CD4-positive, alpha-beta T cell treated with Interleukin-6 at 100 ng/mL for 8 hours (primary cell): Measurements from ENCODE around the gene YY2.
"Not testable (repeated sequence)": the region's sequence is repeated elsewhere in the genome, so short reads cannot be mapped to it uniquely, and the experiment has no call there.

Experiments
- DNase-seq: peaks from one replicate; pipeline ENCODE4 v3.0.0-alpha.2; 2020; ENCODE audit warnings: mixed read lengths, low spot score

The YY2 gene

DNA sequence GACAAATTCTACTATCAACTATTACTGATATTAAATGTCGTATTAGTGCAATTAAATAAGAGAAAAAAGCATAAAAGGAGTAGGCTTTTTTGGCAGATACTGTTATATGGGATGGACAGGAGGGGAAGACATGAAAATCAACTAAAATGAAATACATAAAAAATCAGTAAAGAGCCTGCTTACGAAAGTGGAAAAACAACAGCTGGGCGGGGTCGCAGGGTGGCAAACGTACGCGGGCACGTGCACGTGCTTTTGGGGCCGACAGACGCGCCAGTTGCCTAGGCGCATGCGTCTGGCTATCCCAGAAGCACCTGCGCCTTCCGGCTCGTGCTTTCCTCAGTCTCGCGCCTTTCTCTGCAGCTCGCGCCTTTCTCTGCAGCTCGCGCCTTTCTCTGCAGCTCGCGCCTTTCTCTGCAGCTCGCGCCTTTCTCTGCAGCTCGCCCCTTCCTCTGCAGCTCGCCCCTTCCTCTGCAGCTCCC, at the start of gene YY2:
TSS of gene YY2 (plus strand) at position 51 of the 479 bp plus-strand sequence. CDS start 498 bp downstream, outside the sequence.
- no peak for DNase-seq

DNA sequence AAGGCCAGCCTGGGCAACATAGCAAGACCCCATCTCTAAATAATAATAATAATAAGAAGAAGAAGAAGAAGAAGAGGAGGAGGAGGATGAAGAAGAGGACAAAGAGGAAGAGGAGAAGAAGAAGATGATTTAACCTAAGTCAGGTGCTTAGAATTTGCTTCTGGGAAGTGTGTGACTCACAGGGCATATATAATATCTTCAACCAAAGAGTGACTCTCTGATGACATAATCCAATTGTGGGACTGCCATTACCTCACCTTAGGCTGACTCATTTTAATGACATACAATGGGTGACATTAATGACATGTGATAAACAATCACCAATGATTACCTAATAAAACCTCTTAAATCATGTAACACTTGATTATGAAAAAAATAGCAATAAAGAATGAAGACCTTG, 49.1 kb upstream of the YY2 start:
- no peak for DNase-seq

DNA sequence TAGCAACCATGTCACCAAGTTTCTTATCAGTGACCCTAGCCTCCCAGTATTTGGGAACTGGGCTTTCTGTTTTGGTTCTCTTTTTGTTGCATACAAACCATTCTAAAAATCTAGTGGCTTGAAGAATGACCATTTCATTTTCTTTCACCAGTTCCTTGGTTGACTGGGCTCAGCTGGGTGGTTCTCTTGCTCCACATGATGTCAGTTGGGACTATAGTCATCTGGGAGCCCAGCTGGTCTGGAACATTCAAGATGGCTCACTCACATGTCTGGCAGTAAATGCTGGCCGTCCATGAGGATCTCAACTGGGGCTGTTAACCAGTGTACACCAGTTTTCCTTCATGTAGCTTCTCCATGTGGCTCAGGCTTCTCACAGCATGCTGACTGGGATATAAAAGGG, 44.0 kb upstream of the YY2 start:
- no peak for DNase-seq

DNA sequence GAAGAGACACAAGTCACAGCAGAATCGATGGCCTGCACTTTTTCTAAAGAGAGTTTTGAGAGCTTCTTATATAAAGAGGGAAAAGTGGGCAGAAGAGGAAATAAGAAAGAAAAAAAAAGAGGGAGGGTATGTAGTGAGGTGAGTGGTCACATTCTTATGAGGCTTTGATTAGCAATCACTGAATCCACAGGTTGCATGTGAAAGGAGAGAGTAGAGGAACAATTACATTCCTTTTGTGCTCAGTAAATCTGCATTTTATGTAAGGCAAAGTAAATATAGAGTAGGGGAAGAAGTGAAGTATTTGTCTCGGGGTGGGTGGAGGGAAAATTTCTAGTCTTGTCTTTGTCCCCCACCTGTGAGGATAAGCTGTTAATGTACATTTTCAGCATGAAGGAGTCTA, 43.2 kb upstream of the YY2 start:
- DNase-seq, result no peak

DNA sequence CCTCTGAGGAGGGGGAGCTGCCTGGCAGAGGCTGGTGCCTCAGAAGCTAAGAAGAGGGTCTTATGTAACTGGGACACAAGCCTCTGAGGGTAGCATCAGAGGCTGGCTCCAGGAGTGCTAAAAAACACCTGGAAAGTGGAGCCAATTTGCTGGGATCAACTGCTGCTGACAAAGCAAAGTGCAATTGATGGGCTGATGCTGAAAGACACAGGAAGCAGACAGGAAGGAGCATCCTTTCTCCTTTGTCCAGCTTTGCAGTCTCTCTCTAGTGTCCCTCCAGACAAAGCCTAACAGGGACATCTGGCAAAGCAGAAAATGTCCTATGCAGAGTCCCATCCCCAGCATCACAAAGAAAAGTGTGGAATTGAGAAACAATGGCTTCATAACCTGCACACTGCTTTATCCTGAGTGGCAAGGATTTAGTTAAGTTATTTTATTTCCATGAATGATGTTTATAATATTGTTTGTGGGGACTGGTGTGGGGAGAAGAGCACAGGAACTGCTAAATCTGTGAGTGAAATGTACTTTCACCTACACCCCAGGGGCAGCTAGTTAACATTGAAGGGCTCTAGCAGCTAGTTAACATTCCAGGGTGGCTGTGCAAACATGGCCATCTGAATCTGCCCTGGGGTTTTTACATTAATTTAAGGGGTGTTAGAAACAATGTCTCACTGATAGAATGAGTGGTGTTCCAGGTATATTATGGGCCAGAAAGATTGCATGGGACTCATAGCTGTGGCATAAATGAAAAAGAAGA, 42.0 kb upstream of the YY2 start:
- DNase-seq, result no peak

DNA sequence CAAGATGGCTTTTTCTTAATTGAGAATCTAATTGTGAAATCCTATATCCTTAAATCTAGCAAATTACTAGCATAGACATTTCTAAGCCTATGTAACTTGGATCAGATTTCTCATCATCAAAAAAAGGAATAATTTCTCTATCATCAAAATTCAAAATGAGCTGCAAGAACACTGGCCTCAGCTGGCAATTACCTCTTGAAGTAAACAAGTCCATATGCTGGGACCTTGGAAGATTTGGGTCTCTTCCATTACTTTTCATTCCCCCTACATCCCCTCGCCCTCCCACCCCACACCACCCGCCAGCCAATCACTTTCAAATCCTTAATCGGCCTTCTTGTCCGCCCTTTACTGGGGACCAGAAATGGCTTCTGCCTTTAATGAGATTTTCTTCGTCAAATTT, 39.7 kb upstream of the YY2 start:
- no peak for DNase-seq

DNA sequence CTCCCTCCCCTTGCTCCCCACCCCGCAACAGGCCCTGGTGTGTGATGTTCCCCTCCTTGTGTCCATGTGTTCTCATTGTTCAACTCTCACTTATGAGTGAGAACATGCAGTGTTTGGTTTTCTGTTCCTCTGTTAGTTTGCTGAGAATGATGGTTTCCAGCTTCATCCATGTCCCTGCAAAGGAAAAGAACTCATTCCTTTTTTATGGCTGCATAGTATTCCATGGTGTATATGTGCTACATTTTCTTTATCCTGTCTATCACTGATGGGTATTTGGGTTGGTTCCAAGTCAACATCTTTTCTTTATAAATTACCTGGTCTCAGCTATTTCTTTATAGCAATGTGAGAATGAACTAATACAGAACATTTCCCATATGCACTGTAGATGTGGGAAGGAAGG, 35.6 kb upstream of the YY2 start:
- DNase-seq, result not testable (repeated sequence)

DNA sequence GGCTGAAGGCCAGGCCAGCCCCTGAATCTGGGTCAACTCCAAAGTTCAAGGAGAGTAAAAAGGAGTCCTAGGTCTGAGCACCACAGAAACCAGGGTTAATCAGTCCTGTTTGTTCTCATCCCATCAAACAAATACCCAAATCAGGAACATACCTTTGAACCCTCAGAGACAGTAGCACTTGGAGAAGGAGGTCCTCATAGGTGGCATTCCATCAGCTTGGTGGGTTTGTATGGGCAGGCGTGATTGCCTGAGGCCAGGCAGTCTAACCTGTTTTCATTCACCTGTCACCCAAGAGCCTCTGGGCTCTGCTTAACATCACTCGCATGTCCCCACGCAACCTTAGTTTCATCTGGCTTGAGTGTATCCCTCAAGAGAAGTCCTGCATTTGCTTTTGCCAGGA, 33.9 kb upstream of the YY2 start:
- no peak for DNase-seq

DNA sequence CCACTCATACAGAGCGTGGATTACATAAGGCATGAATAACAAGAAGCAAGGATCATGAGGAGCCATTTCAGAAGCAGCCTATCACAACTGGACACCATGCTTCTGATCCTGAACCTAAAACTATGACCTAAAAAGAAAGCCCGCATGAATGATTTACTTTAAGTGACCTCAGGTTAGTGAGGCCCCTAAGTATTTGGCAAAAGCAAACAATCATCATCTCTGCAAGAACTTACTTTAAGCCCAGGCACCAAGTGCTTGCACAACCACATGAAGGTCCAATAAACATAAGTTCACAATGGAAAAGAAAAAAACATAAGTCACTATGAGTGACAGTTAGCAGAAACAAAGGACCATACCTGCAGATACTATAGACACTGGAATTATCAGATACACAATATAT, 24.3 kb upstream of the YY2 start:
- no peak for DNase-seq

DNA sequence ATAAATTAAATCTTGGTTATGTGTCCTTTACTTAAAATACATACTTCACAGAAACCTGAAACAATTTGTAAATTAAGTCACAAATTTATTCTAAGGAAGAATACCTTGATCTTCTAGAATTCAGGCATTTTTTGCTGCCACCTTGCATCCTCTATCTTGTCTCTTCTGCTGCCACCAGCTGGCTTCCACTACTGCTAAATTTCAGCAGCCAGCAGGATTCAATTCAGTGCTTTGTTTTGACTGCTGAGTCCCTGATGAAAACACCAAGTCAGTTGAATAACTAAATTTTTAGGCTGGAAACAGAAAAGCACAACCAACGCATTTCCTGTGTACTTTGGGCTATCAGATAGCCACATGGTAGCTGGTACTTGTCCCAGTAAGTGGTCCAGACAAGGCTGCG, 18.7 kb upstream of the YY2 start:
- no peak for DNase-seq

DNA sequence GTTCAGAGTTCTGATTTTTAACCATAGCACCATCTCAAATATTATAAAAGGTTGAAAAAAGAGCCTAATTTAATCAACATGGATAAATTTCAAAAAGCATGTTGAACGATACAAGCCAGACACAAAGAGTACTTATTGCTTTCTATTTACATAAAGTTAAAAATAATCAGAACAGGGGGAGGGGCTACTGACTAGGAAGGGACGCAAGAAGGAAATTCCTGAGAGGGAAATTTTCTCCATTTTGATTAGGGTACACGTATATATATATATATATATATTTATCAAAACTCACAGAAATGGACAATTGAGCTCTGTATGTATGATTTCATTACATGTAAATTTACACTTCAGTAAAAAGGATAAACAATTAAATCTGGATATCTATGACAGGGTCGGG, 16.9 kb upstream of the YY2 start:
- no peak for DNase-seq

DNA sequence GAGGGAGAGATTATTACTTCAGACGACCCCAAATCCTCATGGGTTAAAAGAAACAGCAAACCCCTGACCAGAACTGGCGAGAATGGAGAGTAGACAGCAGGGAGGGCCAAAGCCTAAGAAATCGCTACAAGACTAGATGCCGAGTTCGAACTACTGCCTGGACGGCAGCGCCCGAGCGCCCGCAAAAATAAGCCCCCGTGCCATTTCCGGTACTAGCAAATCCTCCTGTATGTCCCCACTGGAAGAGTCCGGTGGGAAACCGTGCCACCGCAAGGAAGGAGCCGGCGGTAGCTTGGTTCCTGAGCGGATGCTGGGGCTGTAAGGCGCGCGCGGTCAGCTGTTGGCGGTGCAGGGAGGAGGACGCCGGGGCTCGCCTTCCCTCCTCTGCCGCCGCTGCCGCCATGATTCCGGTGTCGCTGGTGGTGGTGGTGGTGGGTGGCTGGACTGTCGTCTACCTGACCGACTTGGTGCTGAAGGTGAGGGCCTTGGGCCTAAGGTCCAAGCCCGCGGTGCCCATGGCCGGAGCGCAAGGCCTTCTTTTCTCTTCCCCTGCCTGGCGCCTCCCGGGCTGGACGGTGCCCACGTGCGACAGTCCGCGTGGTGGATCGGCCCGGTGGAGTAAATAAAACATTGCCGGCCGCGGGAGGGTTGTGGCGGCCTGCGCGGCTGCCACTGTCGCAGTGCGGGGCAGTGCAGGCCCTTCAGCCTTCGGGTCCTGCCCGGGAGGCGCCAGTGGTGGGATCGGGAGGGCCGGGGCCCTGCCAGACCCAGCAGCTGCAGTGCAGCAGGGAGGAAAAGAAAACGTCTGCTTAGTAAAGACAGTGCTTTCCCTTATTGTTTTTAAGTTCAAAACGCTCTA, 16.2 kb upstream of the YY2 start, which contains the start of gene MBTPS2:
TSS of gene MBTPS2 (plus strand) at position 284 of the 859 bp plus-strand sequence. CDS start at position 402, 118 bp downstream.
- peak; percentile 77 for DNase-seq

DNA sequence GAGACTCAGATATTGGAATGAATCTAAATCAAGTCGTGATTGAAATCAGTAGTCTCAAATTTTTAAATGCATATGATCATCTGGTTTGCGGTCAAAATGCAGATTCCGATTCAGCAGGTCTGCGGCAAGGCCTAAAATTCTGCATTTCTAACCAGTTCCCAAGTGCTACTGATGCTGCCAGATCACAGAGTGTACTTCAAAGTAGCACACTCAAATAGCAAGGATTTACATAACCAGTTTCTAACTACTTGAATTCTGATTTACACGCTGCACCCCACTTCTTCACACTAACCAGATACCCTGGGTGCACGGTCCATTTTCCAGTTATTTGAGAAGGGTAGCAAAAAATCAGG, 15.6 kb upstream of the YY2 start:
- no peak for DNase-seq

DNA sequence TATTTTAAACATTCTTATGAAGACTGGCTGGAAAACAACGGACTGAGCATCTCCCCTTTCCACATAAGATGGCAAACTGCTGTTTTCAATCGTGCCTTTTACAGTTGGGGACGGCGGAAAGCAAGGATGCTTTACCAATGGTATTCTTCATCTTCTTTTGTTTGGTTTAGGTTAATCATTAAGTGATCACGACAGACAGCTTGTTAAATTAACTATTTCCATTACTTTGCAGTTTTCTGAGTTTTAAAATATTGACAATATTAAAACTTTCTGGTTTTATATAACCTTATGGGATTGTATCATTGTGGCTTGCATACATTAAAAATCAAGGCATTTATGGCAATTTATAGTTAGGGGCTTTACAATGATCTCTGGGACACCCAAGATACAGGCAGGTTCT, 12.6 kb upstream of the YY2 start:
- DNase-seq, result no peak

DNA sequence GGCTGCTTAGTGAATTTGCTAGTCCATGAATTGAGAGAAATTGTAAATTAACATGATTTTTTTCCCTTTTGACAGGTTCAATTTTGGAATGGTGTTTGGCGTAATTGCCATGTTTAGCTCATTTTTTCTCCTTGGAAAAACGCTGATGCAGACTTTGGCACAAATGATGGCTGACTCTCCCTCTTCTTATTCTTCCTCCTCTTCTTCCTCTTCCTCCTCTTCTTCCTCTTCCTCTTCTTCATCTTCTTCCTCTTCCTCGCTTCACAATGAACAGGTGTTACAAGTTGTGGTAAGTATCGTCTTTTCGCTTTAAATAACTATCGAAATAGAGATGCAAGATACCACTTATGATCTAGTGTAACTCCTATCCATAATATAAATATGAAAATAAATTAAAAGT, 10.7 kb upstream of the YY2 start:
- no peak for DNase-seq

DNA sequence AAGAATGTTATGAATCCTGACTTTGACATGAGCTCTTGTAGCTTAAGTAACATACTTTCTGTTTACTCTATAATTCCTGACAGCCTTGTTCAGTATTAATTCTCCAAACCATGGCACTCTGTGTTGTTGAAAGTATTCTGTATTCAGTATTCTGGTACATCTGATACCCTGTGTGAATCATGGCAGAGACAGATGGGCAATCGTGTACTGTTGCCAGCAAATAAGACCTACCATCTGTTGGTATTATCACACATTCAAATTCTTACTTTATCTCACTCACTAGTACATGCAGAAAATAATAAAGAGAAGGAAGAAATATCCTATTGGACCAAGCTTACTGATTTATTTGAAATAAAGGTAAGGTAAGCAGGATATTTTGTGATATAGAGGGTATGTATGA, 8.4 kb upstream of the YY2 start:
- no peak for DNase-seq

DNA sequence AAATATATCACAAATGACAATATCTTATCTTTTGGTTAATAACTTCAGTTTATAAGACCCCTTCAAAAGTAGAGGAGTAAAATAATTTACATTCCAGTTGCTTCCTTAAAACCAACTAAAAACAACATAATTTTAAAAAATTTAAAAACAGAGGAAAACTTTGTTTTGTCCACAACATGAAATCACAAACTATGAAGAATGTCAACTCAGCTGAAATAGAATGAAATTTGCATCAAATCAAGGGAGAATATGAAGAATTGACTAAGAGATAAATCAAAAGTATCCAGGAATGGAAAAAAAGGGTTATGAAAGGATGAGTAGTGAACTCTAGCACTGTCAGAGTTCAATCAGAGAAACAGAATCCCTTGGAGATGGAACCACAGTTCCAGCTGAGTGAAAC, 2.2 kb upstream of the YY2 start:
- no peak for DNase-seq

DNA sequence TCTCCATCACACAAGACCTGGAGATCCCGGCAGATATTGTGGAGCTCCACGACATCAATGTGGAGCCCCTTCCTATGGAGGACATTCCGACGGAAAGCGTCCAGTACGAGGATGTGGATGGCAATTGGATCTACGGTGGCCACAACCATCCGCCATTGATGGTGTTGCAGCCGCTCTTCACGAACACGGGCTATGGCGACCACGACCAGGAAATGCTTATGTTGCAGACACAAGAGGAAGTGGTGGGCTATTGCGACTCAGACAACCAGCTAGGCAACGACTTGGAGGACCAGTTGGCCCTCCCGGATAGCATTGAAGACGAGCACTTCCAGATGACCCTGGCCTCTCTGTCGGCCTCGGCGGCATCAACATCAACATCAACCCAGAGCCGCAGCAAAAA, 717 bp downstream of the YY2 start:
- DNase-seq, result no peak

DNA sequence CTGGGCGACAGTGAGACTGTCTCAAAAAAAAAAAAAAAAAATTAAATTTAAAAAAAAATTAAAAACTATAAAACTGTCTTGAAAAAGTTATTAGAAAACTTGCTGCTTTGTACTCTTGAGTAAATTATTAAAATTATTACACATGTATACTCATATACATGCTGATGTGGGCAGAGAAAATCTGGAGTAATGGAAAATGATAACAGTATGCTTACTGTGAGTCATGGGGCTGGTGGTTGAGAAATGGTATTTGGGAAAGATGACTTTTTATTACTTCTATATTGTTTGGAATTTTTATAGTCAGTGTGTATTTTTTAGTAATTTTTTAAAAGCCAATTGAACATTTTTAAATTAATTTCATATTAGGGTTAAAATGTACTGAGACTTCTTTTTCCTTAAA, 7.5 kb downstream of the YY2 start:
- no peak for DNase-seq

DNA sequence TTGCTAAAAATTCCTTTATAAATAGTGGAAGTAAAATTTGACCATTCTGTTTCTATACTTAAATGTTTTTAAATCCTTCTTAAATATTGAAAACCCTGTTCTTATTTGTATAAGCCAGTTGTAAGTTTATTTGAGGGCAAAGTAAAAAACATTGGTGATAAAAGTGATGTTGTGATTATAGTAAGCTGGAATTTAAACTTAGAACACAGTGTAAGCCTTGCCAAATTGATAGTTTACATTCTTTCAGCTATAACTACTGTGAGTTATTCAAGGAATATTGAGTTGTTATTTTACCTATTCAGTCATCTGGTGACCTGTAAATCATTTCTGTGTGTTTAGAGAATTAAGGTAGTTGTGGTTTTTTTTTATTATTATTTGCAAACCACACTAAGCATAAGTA, 9.6 kb downstream of the YY2 start:
- DNase-seq, result no peak

DNA sequence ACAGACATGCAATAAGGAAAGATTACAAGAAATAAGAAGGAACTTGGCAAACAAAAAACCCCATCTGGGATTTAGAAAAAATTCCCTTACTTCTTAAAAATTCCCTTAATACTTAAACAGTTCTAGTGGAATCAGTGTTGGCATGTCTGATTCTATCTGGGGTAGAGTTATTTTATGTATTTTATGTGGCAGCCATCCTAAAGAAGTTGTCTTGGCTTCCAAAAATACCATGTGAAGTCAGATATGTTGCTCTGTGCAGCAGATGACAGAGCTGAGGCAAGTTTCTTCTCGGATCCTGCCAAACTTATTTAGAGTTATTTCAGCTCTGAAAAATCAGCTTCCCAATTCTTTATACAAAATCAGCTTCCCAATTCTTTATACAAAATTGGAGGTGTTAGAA, 14.7 kb downstream of the YY2 start:
- no peak for DNase-seq

DNA sequence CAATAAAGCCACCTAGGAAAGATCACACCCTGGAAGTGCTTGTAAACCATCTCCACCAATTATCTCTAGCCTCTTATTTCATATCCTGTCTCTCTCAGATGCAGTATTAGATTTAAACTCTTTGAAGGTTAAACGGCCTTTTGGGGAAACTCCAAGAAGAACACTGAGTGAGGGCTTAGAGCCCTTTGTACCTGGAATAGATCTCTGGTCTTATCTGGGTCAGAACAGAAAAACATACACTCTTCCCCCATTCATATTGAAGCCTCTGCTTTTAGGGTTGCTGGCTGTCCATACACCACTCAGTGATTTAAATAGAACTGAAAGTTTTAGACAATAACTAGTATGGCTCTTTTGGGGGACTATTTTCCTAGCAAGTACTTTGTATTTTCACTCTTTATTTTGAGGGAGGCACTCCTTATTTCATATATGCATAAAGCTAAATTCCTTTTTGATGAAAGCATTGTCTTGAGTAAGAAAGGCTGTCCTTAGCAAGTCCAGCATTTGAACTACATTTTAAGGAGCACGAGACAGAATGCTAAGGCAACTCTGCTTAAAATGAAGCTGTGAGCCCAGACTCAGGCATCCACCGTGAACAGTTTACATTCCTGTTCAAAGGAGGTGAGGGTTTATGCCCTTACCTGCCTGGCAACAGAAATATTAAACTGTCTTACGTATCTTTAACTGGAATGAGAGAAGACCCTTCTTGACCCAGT, 17.4 kb downstream of the YY2 start:
- no peak for DNase-seq

DNA sequence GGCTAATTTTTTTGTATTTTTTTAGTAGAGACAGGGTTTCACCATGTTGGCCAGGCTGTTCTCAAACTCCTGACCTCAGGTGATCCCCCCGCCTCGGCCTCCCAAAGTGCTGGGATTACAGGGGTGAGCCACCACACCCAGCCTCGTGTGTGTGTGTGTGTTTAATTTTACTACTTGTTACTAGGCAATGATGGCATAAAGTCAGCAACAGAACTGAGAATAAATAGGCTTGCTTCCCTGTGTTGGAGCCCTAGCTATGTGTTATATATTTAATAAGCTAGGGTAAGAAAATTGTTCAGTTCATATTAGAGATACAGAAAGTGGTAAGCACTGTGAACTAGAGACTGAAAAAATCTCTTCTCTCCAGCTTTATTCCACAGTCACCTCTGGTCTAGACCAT, 18.4 kb downstream of the YY2 start:
- not testable (repeated sequence) for DNase-seq
